ENCODE measurements around the gene MSMO1.

DNA sequence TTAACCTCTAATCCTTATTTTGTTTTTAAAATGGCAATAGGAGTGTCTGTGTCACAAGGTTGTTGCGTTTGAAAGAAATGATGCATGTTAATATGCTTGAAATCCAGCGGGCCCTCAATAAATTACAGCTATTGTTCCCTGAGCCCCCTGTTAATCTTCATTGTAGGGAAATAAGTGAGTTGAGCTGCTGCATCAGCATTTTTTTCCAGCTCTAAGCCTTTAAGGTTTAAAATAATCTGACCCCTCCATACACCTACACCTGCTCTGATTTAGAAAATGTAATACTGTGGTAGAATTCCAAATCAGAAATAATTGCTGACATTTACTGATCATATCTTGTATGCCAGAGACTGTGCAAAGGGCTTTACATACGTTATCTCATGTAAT lies 2.6 kb upstream of the MSMO1 start:
- TF ChIP-seq, protein P1, sequence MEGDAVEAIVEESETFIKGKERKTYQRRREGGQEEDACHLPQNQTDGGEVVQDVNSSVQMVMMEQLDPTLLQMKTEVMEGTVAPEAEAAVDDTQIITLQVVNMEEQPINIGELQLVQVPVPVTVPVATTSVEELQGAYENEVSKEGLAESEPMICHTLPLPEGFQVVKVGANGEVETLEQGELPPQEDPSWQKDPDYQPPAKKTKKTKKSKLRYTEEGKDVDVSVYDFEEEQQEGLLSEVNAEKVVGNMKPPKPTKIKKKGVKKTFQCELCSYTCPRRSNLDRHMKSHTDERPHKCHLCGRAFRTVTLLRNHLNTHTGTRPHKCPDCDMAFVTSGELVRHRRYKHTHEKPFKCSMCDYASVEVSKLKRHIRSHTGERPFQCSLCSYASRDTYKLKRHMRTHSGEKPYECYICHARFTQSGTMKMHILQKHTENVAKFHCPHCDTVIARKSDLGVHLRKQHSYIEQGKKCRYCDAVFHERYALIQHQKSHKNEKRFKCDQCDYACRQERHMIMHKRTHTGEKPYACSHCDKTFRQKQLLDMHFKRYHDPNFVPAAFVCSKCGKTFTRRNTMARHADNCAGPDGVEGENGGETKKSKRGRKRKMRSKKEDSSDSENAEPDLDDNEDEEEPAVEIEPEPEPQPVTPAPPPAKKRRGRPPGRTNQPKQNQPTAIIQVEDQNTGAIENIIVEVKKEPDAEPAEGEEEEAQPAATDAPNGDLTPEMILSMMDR (IDR thresholded peaks at IDR 0.05), result no peak
- TF ChIP-seq POLR2A (IDR thresholded peaks at IDR 0.05), result no peak

All from vagina (tissue), 2 donors.